Natural killer cell (primary cell): Measurements from ENCODE around the gene PTPRN2. TPM values are rescaled to one million over a fixed set of nuclear protein-coding genes. Genes with fewer than 3 reads are reported as not detected.

ENCODE experiments used
- ATAC-seq, 3 donors: fragments of 150-1000 bp in 2 of 3; fragments of 200-7000 bp in 1 of 3; cut with Tn5 transposase; 1 replicate in 1 of 3; 2 replicates in 2 of 3; pipeline ENCODE4 v1.10.0; 2021; ENCODE audit warnings: mild to moderate bottlenecking in 2 of 3, moderate library complexity in 2 of 3
- DNase-seq, 2 donors: peaks; one replicate each; pipeline versions ENCODE4 v3.0.0 to v3.0.0-alpha.2; 2013 to 2021; ENCODE audit warnings: mixed read lengths in 1 of 2
- H3K27ac ChIP-seq: one replicate; pipeline ENCODE4 v1.5.1; 2013; ENCODE audit warnings: mild to moderate bottlenecking, low read length
- H3K27me3 ChIP-seq: one replicate; pipeline ENCODE4 v1.6.1; 2013; ENCODE audit warnings: low read length; ENCODE audit not compliant: control insufficient read depth, insufficient read depth
- H3K36me3 ChIP-seq: one replicate; pipeline ENCODE4 v1.6.1; 2013; ENCODE audit warnings: low read length; ENCODE audit not compliant: control insufficient read depth, insufficient read depth
- H3K4me1 ChIP-seq: one replicate; pipeline ENCODE4 v1.6.1; 2013; ENCODE audit warnings: low read length; ENCODE audit not compliant: control insufficient read depth, insufficient read depth
- H3K4me3 ChIP-seq: one replicate; pipeline ENCODE4 v1.5.1; 2013; ENCODE audit warnings: low read length
- H3K9me3 ChIP-seq: one replicate; pipeline ENCODE4 v1.6.1; 2013; ENCODE audit warnings: low read length; ENCODE audit not compliant: control insufficient read depth, insufficient read depth
- H3K27ac Mint-ChIP-seq, 2 donors: one replicate each; pipeline ENCODE4 v1.8.0; 2022; ENCODE audit warnings: mild to moderate bottlenecking in 2 of 2, mixed read lengths in 2 of 2, moderate library complexity in 1 of 2
- H3K27me3 Mint-ChIP-seq, 2 donors: one replicate each; pipeline ENCODE4 v1.8.0; 2022; ENCODE audit warnings: low read depth in 2 of 2, mixed read lengths in 2 of 2
- H3K36me3 Mint-ChIP-seq: one replicate; pipeline ENCODE4 v1.8.0; 2022; ENCODE audit warnings: mixed read lengths
- H3K4me1 Mint-ChIP-seq, 2 donors: one replicate each; pipeline ENCODE4 v1.8.0; 2022; ENCODE audit warnings: mixed read lengths in 2 of 2
- H3K4me3 Mint-ChIP-seq: one replicate; pipeline ENCODE4 v1.8.0; 2022; ENCODE audit warnings: mild to moderate bottlenecking, moderate library complexity, mixed read lengths
- H3K9me3 Mint-ChIP-seq, 2 donors: one replicate each; pipeline ENCODE4 v1.8.0; 2022; ENCODE audit warnings: mixed read lengths in 2 of 2
- WGBS: methylation state at CpG from one replicate; pipeline ENCODE4 v1.1.7; 2013; ENCODE audit warnings: missing lambda C conversion rate; ENCODE audit not compliant: insufficient coverage; 5-methylcytosine and 5-hydroxymethylcytosine counted together
- intact Hi-C: fragments of 100-400 bp; cut with micrococcal nuclease; formaldehyde crosslinking; loops from one replicate; pipeline ENCODE4 v1.14.2; 2022
- total RNA-seq, 4 donors: library from RNA; stranded (reverse); fragments of 120-200 nt in 1 of 4; gene quantifications; one replicate each; pipeline versions ENCODE4 v1.2.3 to v1.2.4, GENCODE V29; 2013 to 2022
- TF ChIP-seq, protein P1 (sequence below): fragments of 200-600 bp; IDR thresholded peaks from one replicate; pipeline ENCODE4 v1.8.0; 2022; ENCODE audit warnings: antibody characterized with exemption

The PTPRN2 gene
- total RNA-seq, 3 donors from 2014 or later (not counting 1 experiment from before 2014, with no cell fraction given): 1.3 to 2.5 (median 1.9) TPM

DNA sequence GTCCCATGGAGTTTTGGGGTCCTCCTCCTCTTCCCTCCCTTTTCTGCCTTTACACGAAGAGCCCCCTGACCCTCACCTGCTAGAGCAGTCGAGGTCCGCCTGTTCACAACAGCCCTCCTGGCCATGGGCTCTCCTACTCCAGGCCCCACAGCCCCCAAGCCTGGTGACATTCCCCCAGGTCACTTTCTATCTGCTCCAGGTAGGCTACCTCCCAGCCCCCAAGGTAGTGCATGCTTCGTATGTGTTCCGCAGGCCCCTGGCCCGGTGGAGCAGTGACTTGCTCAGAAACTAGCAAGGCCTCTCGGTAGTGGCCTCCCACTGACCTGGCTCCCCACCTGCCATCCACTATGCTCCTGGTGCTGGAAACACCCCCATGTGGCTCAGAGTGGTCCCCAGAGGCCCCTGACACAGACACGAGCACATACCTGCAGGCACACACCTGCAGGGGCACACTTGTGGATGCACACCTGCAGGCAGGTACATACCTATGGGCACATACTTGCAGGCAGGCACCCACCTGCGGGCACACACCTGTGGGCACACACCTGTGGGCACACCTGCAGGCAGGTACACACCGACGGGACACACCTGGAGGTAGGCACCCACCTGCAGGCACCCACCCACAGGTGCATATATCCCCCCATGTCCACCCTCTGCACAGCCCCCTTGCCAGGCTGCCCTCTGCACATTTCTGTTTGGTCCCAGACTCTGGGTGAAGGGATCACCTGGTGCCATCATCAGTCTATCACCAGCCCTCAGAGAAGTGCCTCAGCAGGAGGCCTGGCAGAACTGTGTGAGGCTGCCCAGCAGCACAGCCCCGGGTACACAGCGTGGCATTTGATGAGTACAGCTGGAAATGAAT lies 322.5 kb downstream of the PTPRN2 start:
- WGBS: 88% methylated on average over 13 of the region's 13 CpGs
- no peak overlapping the region for H3K27ac Mint-ChIP-seq
- H3K4me1 Mint-ChIP-seq: no peaks in the 10 kb centered on the region
- H3K36me3 Mint-ChIP-seq: no peaks in the 10 kb centered on the region
- H3K36me3 ChIP-seq: no peaks in the 10 kb centered on the region
- no peaks in the 10 kb centered on the region for H3K4me1 ChIP-seq
- ATAC-seq (no peak), DNase-seq (no peak)
- peaks cover 2% of the 10 kb centered on the region for H3K9me3 ChIP-seq
- H3K4me3 ChIP-seq: no peak overlapping the region
- intact Hi-C loops: no loop called here
- no peaks in the 10 kb centered on the region for H3K27me3 ChIP-seq
- H3K4me3 Mint-ChIP-seq: no peak overlapping the region
- TF ChIP-seq, protein P1, sequence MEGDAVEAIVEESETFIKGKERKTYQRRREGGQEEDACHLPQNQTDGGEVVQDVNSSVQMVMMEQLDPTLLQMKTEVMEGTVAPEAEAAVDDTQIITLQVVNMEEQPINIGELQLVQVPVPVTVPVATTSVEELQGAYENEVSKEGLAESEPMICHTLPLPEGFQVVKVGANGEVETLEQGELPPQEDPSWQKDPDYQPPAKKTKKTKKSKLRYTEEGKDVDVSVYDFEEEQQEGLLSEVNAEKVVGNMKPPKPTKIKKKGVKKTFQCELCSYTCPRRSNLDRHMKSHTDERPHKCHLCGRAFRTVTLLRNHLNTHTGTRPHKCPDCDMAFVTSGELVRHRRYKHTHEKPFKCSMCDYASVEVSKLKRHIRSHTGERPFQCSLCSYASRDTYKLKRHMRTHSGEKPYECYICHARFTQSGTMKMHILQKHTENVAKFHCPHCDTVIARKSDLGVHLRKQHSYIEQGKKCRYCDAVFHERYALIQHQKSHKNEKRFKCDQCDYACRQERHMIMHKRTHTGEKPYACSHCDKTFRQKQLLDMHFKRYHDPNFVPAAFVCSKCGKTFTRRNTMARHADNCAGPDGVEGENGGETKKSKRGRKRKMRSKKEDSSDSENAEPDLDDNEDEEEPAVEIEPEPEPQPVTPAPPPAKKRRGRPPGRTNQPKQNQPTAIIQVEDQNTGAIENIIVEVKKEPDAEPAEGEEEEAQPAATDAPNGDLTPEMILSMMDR: no peak
- H3K27me3 Mint-ChIP-seq: no peaks in the 10 kb centered on the region
- H3K27ac ChIP-seq: no peak overlapping the region
- H3K9me3 Mint-ChIP-seq: peaks cover 2 to 4% of the 10 kb centered on the region in 2 donors

DNA sequence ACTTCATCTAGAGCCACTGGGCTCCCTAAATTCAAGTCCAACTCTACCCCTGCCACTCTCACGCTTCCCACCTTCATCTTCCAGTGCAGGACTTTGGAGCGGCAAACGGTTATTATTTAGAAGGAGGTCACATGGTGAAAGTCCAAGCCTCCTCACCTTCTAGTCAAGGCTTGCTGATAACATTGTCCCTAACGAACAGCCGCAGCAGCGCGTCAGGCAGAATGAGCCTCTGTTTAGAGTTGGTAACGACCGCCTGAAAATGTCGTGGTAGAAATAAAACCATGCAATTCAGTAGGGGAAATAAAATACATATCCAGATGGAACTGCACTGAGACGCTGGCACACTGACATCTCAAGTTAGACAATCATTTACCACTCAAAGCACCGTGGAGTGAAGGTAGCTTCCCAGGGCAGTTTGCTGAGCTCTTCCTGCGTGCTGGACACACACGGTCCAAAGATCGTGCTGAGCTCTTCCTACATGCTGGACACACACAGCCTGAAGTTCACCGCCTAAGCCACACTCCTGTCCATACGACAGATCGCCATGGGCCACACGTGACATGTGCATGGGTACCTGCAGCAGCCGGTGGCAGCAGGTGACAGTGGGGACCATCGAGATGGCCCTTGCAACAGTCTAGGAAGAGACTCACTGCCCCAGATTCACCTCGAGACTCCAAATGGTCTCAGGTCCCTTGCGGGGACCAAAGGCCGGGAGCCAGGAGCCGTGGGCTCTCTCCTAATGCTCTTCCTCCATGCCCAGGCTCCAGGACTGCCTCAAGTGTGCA lies 323.5 kb downstream of the PTPRN2 start:
- Mint-ChIP-seq H3K36me3 (no peaks in the 10 kb centered on the region), H3K27me3 (no peaks in the 10 kb centered on the region), H3K4me1 (no peaks in the 10 kb centered on the region), H3K4me3 (no peak overlapping the region), H3K27ac (no peak overlapping the region), H3K9me3 (no peaks in the 10 kb centered on the region)
- TF ChIP-seq, protein P1: no peak
- Histone ChIP-seq H3K36me3 (no peaks in the 10 kb centered on the region), H3K27ac (no peak overlapping the region), H3K4me1 (no peaks in the 10 kb centered on the region), H3K9me3 (peaks cover 2% of the 10 kb centered on the region), H3K27me3 (no peaks in the 10 kb centered on the region), H3K4me3 (no peak overlapping the region)
- WGBS: 94% methylated on average over 25 of the region's 25 CpGs
- DNase-seq: no peak
- intact Hi-C loops: no loop called here
- ATAC-seq: no peak

DNA sequence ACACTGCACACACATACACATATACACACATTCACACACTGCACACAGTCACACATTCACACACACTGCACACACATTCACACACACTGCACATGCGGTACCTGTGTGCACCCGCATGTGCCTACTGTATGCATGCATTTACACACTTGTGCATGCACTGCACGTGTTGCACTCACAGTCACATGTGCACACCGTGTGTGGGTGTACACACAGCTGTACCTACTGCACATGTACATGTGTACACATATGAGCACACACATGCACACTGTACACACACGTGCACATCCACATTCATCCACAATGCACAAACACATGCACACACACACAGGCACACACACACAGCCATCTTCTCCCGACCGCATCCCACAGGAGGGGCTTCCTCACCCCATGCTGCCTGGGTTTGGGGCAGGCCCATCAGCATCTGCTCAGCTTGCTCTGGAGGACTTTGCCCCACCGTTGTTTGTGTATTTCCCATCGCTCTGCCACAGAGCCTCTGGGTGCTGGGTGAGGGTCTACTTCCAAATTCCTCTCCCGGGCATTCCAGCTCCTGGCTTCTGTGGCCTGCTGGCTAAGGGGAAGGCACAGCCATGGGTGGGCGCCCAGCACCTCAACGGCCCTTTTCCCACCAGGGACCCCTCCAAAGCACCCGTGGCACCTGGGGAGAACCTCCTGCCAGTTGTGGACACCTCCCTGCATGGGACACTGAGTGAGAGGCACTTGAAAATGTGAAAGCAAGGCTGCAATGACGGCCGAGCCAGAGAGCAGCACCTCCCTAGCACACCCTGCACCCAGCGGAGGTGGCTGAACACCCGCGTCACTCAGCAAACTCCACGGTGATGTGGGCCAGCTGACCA lies 324.3 kb downstream of the PTPRN2 start:
- H3K4me1 ChIP-seq: no peaks in the 10 kb centered on the region

More for the DNA sequence above, 324.3 kb downstream of the PTPRN2 start:
- Histone ChIP-seq H3K4me3 (no peak overlapping the region), H3K9me3 (peaks cover 2% of the 10 kb centered on the region), H3K36me3 (no peaks in the 10 kb centered on the region), H3K27me3 (no peaks in the 10 kb centered on the region), H3K27ac (no peak overlapping the region)
- Mint-ChIP-seq H3K36me3 (no peaks in the 10 kb centered on the region), H3K4me1 (no peaks in the 10 kb centered on the region), H3K27ac (no peak overlapping the region), H3K4me3 (no peak overlapping the region), H3K27me3 (no peaks in the 10 kb centered on the region), H3K9me3 (no peaks in the 10 kb centered on the region)
- ATAC-seq (peak in 1 of 3 donors; percentile 22), DNase-seq (no peak)
- intact Hi-C loops: no loop called here
- TF ChIP-seq, protein P1: no peak
- 89% methylated on average over 19 of the region's 19 CpGs for WGBS
